CD4-positive, CD25-positive, alpha-beta regulatory T cell (primary cell): Measurements from ENCODE around the gene CMTR1. TPM values are rescaled to one million over a fixed set of nuclear protein-coding genes. Genes with fewer than 3 reads are reported as not detected.
"Not testable (repeated sequence)": the region's sequence is repeated elsewhere in the genome, so short reads cannot be mapped to it uniquely, and the experiment has no call there.

Experiments used
- ATAC-seq, 2 donors: fragments of 150-1000 bp; cut with Tn5 transposase; one replicate each; pipeline ENCODE4 v1.10.0; 2021; ENCODE audit warnings: low read depth in 2 of 2, moderate number of reproducible peaks in 2 of 2, moderate library complexity in 1 of 2
- DNase-seq, 3 donors: peaks; one replicate each; pipeline versions ENCODE4 v3.0.0 to v3.0.0-alpha.2; 2012 to 2022; ENCODE audit warnings: mixed read lengths in 1 of 3
- H3K27ac ChIP-seq: one replicate; pipeline ENCODE4 v1.7.0; 2013; ENCODE audit warnings: mild to moderate bottlenecking, low read length; ENCODE audit not compliant: insufficient read depth, poor library complexity, severe bottlenecking
- H3K27me3 ChIP-seq: one replicate; pipeline ENCODE4 v1.7.0; 2013; ENCODE audit warnings: low read length; ENCODE audit not compliant: control insufficient read depth, insufficient read depth
- H3K36me3 ChIP-seq: one replicate; pipeline ENCODE4 v1.7.0; 2013; ENCODE audit warnings: mild to moderate bottlenecking, low read length, moderate library complexity; ENCODE audit not compliant: control insufficient read depth, insufficient read depth
- H3K4me1 ChIP-seq: 2 replicates; pipeline ENCODE4 v1.7.0; 2013; ENCODE audit warnings: mild to moderate bottlenecking, low read length; ENCODE audit not compliant: insufficient read depth, control insufficient read depth, poor library complexity, severe bottlenecking
- H3K4me3 ChIP-seq: one replicate; pipeline ENCODE4 v1.7.0; 2013; ENCODE audit warnings: low read depth, mild to moderate bottlenecking, low read length, moderate library complexity
- H3K9me3 ChIP-seq, 2 experiments: 1 replicate in 1 of 2; 2 replicates in 1 of 2; pipeline ENCODE4 v1.7.0; 2013; ENCODE audit warnings: low read length in 2 of 2, mild to moderate bottlenecking in 1 of 2, moderate library complexity in 1 of 2; ENCODE audit not compliant: control insufficient read depth in 2 of 2
- H3K27ac Mint-ChIP-seq, 3 donors: one replicate each; pipeline ENCODE4 v1.8.0; 2020 to 2022; ENCODE audit warnings: mild to moderate bottlenecking in 3 of 3, mixed read lengths in 3 of 3, moderate library complexity in 2 of 3
- H3K27me3 Mint-ChIP-seq: one replicate; pipeline ENCODE4 v1.8.0; 2022; ENCODE audit warnings: mild to moderate bottlenecking, mixed read lengths
- H3K36me3 Mint-ChIP-seq: one replicate; pipeline ENCODE4 v1.8.0; 2020; ENCODE audit warnings: mixed read lengths
- H3K4me1 Mint-ChIP-seq, 4 donors: one replicate each; pipeline ENCODE4 v1.8.0; 2020 to 2022; ENCODE audit warnings: mixed read lengths in 4 of 4, mild to moderate bottlenecking in 1 of 4
- H3K4me3 Mint-ChIP-seq, 4 donors: one replicate each; pipeline ENCODE4 v1.8.0; 2020 to 2022; ENCODE audit warnings: mild to moderate bottlenecking in 4 of 4, mixed read lengths in 4 of 4, moderate library complexity in 3 of 4
- H3K9me3 Mint-ChIP-seq, 7 donors: one replicate each; pipeline ENCODE4 v1.8.0; 2020 to 2022; ENCODE audit warnings: mixed read lengths in 7 of 7, mild to moderate bottlenecking in 3 of 7, moderate library complexity in 2 of 7
- polyA plus RNA-seq, 4 donors: library from polyadenylated mRNA; unstranded; fragments of 300-500 nt; fragmentation: Illumina TruSeq; gene quantifications; one replicate each; pipeline ENCODE4 v1.2.3, GENCODE V29; 2021
- total RNA-seq: library from RNA; stranded (reverse); gene quantifications from one replicate; pipeline ENCODE4 v1.2.3, GENCODE V29; 2022

Gene CMTR1
- total and polyA plus RNA-seq, 5 donors from 2014 or later = 27.8 to 91.2 (median 29.4) TPM

GRCh38 chr6:37500294-37500608 is 67.2 kb downstream of the CMTR1 start:
- H3K9me3 Mint-ChIP-seq = peaks cover 0 to 3% (median 0%) of the 10 kb centered on the region in 7 donors
- Histone ChIP-seq H3K4me3 (peak overlapping the region; percentile 96), H3K27me3 (no peaks in the 10 kb centered on the region), H3K27ac (peak overlapping the region; percentile 99), H3K36me3 (no peaks in the 10 kb centered on the region), H3K4me1 (peaks cover 93% of the 10 kb centered on the region), H3K9me3 (no peaks in the 10 kb centered on the region)
- peak overlapping the region; percentile 85 to 99 (median 98) for H3K27ac Mint-ChIP-seq
- DNase-seq (no peak), ATAC-seq (no peak)
- no peaks in the 10 kb centered on the region for H3K27me3 Mint-ChIP-seq
- H3K4me3 Mint-ChIP-seq = peak overlapping the region; percentile 92 to 100 (median 98)
- peaks cover 4% of the 10 kb centered on the region for H3K36me3 Mint-ChIP-seq
- peaks cover 30 to 100% (median 71%) of the 10 kb centered on the region in 4 donors for H3K4me1 Mint-ChIP-seq

DNA sequence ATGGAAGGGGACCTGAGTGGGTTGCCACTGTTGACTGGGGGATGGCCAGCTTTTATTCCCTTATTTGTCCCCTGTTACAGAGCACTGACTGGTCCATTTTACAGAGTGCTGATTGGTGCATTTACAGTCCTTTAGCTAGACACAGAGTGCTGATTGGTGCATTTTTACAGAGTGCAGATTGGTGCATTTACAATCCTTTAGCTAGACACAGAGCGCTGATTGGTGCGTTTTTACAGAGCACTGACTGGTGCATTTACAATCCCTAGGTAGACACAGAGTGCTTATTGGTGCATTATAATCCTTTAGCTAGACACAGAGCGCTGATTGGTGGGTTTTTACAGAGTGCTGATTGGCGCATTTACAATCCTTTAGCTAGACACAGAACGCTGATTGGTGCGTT is 67.9 kb downstream of the CMTR1 start:
- H3K27me3 Mint-ChIP-seq, H3K9me3 Mint-ChIP-seq, DNase-seq, H3K36me3 ChIP-seq, H3K4me3 ChIP-seq, ATAC-seq, H3K27me3 ChIP-seq, H3K36me3 Mint-ChIP-seq, H3K9me3 ChIP-seq: not testable (repeated sequence)
- Mint-ChIP-seq H3K4me1 (peaks cover 25 to 100% (median 70%) of the 10 kb centered on the region in 4 donors), H3K27ac (peak overlapping the region; percentile 85 to 99 (median 98)), H3K4me3 (peak overlapping the region in 1 of 4 donors; percentile 14)
- peak overlapping the region; percentile 99 for H3K27ac ChIP-seq
- H3K4me1 ChIP-seq = peaks cover 94% of the 10 kb centered on the region

DNA sequence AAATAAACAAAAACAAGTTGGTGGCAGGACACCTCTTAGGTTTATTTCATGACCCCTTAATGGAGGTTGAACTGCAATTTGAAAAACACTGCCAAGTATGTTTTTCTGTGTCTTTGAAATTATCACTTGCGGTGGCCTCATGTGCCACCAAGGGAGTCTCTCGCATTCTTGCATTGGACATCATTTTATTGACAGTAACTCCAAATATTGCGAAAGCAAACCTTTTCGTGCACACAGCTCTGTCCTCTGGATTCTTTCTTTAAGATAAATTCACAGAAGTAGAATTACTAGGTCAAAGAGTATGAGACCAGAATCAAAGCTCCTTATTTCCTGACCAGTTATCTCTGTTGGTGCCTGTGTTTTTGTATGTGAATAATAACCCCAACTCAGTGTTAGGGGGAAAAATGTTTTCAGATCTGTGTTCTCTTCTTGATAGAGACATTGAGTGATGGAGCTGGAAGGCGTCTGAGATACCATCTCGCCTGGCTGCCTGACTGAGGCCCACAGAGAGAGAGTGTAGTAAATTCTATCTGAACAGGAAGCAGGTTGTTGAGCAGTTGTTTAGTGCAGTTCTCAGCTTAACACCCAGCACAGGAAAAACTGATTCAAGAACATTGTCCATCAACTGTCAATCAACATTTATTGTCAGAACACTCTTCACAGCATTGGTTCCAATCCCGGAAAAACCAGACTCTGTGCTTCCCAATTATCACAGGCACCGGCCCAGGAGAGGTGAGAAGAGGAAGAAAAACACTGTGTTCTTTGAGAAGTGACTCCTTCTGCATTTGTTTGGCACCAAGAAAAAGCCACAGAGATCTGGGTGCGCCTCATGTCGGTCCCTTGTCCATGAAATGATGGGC is 68.8 kb downstream of the CMTR1 start:
- Histone ChIP-seq H3K9me3 (no peaks in the 10 kb centered on the region), H3K27ac (peak overlapping the region; percentile 99), H3K27me3 (no peaks in the 10 kb centered on the region), H3K36me3 (no peaks in the 10 kb centered on the region), H3K4me1 (peaks cover 93% of the 10 kb centered on the region), H3K4me3 (peak overlapping the region; percentile 64)
- ATAC-seq = peak; percentile 24 to 36
- peaks cover 0 to 3% (median 0%) of the 10 kb centered on the region in 7 donors for H3K9me3 Mint-ChIP-seq
- peaks cover 4% of the 10 kb centered on the region for H3K36me3 Mint-ChIP-seq
- H3K4me1 Mint-ChIP-seq = peaks cover 24 to 99% (median 67%) of the 10 kb centered on the region in 4 donors
- DNase-seq = peak in 2 of 3 donors; percentile 68 to 82
- peak overlapping the region; percentile 99 for H3K27ac Mint-ChIP-seq
- no peaks in the 10 kb centered on the region for H3K27me3 Mint-ChIP-seq
- peak overlapping the region; percentile 75 to 89 (median 81) for H3K4me3 Mint-ChIP-seq

- Histone ChIP-seq H3K9me3 (no peaks in the 10 kb centered on the region), H3K4me1 (peaks cover 90% of the 10 kb centered on the region), H3K27me3 (no peaks in the 10 kb centered on the region), H3K27ac (peak overlapping the region; percentile 99), H3K4me3 (peak overlapping the region; percentile 64), H3K36me3 (no peaks in the 10 kb centered on the region)
- DNase-seq (peak; percentile 68 to 89 (median 73)), ATAC-seq (peak; percentile 58 to 65)
- Mint-ChIP-seq H3K36me3 (peaks cover 4% of the 10 kb centered on the region), H3K4me3 (peak overlapping the region; percentile 75 to 89 (median 81)), H3K9me3 (peaks cover 0 to 3% (median 0%) of the 10 kb centered on the region in 7 donors), H3K27me3 (no peaks in the 10 kb centered on the region), H3K27ac (peak overlapping the region; percentile 99), H3K4me1 (peaks cover 20 to 96% (median 61%) of the 10 kb centered on the region in 4 donors)
Observed at GRCh38 chr6:37502703-37503291, 69.8 kb downstream of the CMTR1 start.

- Histone ChIP-seq H3K27me3 (no peaks in the 10 kb centered on the region), H3K9me3 (no peaks in the 10 kb centered on the region), H3K27ac (peak overlapping the region; percentile 99), H3K4me1 (peaks cover 90% of the 10 kb centered on the region), H3K36me3 (no peaks in the 10 kb centered on the region), H3K4me3 (peak overlapping the region; percentile 64)
- Mint-ChIP-seq H3K4me3 (peak overlapping the region; percentile 75 to 89 (median 81)), H3K4me1 (peaks cover 26 to 96% (median 61%) of the 10 kb centered on the region in 4 donors), H3K27me3 (no peaks in the 10 kb centered on the region), H3K36me3 (peaks cover 4% of the 10 kb centered on the region), H3K27ac (peak overlapping the region; percentile 99), H3K9me3 (peaks cover 0 to 3% (median 0%) of the 10 kb centered on the region in 7 donors)
- ATAC-seq (no peak), DNase-seq (peak in 2 of 3 donors; percentile 33 to 37)
Observed at GRCh38 chr6:37503309-37503965, 70.4 kb downstream of the CMTR1 start.

GRCh38 chr6:37504024-37504423 is 71.0 kb downstream of the CMTR1 start:
- Histone ChIP-seq H3K27ac (peak overlapping the region; percentile 99), H3K9me3 (no peaks in the 10 kb centered on the region), H3K4me3 (peak overlapping the region; percentile 64), H3K27me3 (no peaks in the 10 kb centered on the region), H3K4me1 (peaks cover 90% of the 10 kb centered on the region), H3K36me3 (no peaks in the 10 kb centered on the region)
- H3K27ac Mint-ChIP-seq = peak overlapping the region; percentile 99
- H3K4me1 Mint-ChIP-seq = peaks cover 28 to 96% (median 64%) of the 10 kb centered on the region in 4 donors
- H3K4me3 Mint-ChIP-seq = peak overlapping the region in 3 of 4 donors; percentile 77 to 89 (median 80)
- ATAC-seq = no peak
- H3K36me3 Mint-ChIP-seq = peaks cover 4% of the 10 kb centered on the region
- peaks cover 0 to 3% (median 0%) of the 10 kb centered on the region in 7 donors for H3K9me3 Mint-ChIP-seq
- no peaks in the 10 kb centered on the region for H3K27me3 Mint-ChIP-seq
- DNase-seq = no peak

GRCh38 chr6:37506479-37506878 is 73.5 kb downstream of the CMTR1 start:
- Histone ChIP-seq H3K27me3 (no peaks in the 10 kb centered on the region), H3K4me3 (no peak overlapping the region), H3K9me3 (no peaks in the 10 kb centered on the region), H3K36me3 (no peaks in the 10 kb centered on the region), H3K27ac (no peak overlapping the region), H3K4me1 (peaks cover 71% of the 10 kb centered on the region)
- no peak for ATAC-seq
- H3K4me3 Mint-ChIP-seq = peak overlapping the region in 2 of 4 donors; percentile 44 to 62
- DNase-seq = no peak
- no peaks in the 10 kb centered on the region for H3K36me3 Mint-ChIP-seq
- H3K27me3 Mint-ChIP-seq = no peaks in the 10 kb centered on the region
- peaks cover 0 to 2% (median 0%) of the 10 kb centered on the region in 7 donors for H3K9me3 Mint-ChIP-seq
- peak overlapping the region; percentile 68 to 96 (median 89) for H3K27ac Mint-ChIP-seq
- peaks cover 43 to 92% (median 65%) of the 10 kb centered on the region in 4 donors for H3K4me1 Mint-ChIP-seq
